Uterus (tissue), 4 donors: Measurements from ENCODE around the gene RAB29. TPM values are rescaled to one million over a fixed set of nuclear protein-coding genes. Genes with fewer than 3 reads are reported as not detected.

ENCODE experiments used
- DNase-seq, 2 donors: peaks; one replicate each; pipeline ENCODE4 v3.0.0-alpha.2; 2019 to 2020
- H3K27ac ChIP-seq, 2 donors: fragments of 200-600 bp; sonication (generic); 1 replicate in 1 of 2; 2 replicates in 1 of 2; pipeline ENCODE4 v1.5.1; 2016 to 2018
- H3K27me3 ChIP-seq, 2 donors: fragments of 200-600 bp; sonication (generic); one replicate each; pipeline ENCODE4 v1.5.1; 2018 to 2019; ENCODE audit warnings: control low read depth in 1 of 2
- H3K36me3 ChIP-seq, 2 donors: fragments of 200-600 bp; sonication (generic); one replicate each; pipeline ENCODE4 v1.5.1; 2019; ENCODE audit warnings: control low read depth in 1 of 2
- H3K4me1 ChIP-seq, 2 donors: fragments of 200-600 bp; sonication (generic); one replicate each; pipeline ENCODE4 v1.5.1; 2018 to 2019; ENCODE audit warnings: control low read depth in 1 of 2
- H3K4me3 ChIP-seq, 2 donors: fragments of 200-600 bp; sonication (generic); 1 replicate in 1 of 2; 2 replicates in 1 of 2; pipeline ENCODE4 v1.5.1; 2018 to 2019; ENCODE audit warnings: mild to moderate bottlenecking in 1 of 2
- H3K9me3 ChIP-seq, 2 donors: fragments of 200-600 bp; sonication (generic); one replicate each; pipeline ENCODE4 v1.5.1; 2019; ENCODE audit warnings: control low read depth in 1 of 2
- POLR2A ChIP-seq, 2 donors: fragments of 450-650 bp; IDR thresholded peaks; one replicate each; pipeline ENCODE4 v1.6.1; 2016; ENCODE audit warnings: antibody characterized with exemption in 2 of 2, mild to moderate bottlenecking in 1 of 2, moderate library complexity in 1 of 2
- intact Hi-C: fragments of 100-400 bp; cut with DNase I; formaldehyde crosslinking; loops from one replicate; pipeline ENCODE4 v1.15.1; 2023; ENCODE audit warnings: low total_unique reads
- total RNA-seq, 4 donors: library from RNA; depleted of rRNA in 3 of 4; stranded (reverse); fragments of >200 nt in 3 of 4; gene quantifications; one replicate each; pipeline versions ENCODE4 v1.1.0 to v1.2.4, GENCODE V29; 2014 to 2023
- TF ChIP-seq, protein P1 (sequence below), 4 experiments: fragments of 200-600 bp in 2 of 4; fragments of 450-650 bp in 2 of 4; sonication (generic) in 2 of 4; IDR thresholded peaks; one replicate each; pipeline ENCODE4 v1.5.1; 2016 to 2019; ENCODE audit warnings: antibody characterized with exemption in 4 of 4, mild to moderate bottlenecking in 2 of 4, moderate library complexity in 1 of 4
- donor health status: DM: yes; HTN: yes; CAD: no.

RAB29 gene
- total RNA-seq, 4 donors from 2014 or later: 6.8 to 27.9 (median 12.1) TPM

DNA sequence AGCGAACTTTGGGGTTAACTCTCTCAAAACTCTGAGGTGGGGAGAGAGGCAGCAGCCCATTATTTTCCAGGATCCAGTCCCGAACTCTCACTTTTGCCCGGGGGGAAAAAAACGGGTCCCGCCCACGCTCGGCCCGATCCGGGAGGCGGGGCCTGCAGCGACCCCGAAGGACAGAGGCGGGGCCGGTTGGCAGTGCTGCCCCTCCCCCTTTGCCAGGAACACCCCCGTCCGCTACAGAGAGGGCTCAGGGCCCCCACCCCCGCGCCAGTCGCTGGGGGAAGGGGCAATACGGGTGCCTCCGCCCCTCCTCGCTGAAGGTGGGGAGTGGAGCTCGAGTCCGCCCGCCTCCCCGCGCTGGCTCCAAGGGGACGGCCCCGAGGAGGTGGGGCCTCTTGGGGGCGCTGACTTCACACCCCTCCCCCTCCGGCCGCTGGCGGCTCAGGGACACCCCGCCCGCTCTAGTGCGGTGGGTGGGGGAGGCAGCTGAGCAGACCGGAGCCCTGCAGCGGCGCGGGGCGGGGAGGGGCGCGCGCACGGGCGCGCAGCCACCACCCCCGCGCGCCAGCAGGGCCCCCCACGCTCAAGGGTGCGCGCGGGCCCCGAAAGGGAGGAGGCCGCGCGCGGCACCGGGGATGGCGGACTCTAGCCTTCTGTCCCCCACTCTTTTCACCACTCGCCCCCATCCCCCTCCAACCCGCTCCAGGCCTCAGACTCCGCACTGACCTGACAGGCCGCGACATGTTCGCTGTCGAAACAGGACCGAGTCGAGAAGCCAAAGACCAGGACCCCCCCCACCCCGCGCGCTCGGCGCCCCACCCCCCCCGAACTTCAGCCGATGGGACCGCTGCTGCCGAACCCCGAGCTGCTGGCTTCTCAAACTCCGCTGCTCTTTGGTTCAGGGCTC lies 25.8 kb downstream of the RAB29 start:
- peak overlapping the region; percentile 100 for H3K27ac ChIP-seq
- intact Hi-C loops: no loop called here
- DNase-seq: peak; percentile 89 to 93
- no peaks in the 10 kb centered on the region for H3K27me3 ChIP-seq
- no peaks in the 10 kb centered on the region for H3K9me3 ChIP-seq
- peaks cover 6 to 7% of the 10 kb centered on the region in 2 donors for H3K4me1 ChIP-seq
- H3K36me3 ChIP-seq: no peaks in the 10 kb centered on the region
- peak overlapping the region; percentile 93 to 99 for H3K4me3 ChIP-seq
- TF ChIP-seq, protein P1, sequence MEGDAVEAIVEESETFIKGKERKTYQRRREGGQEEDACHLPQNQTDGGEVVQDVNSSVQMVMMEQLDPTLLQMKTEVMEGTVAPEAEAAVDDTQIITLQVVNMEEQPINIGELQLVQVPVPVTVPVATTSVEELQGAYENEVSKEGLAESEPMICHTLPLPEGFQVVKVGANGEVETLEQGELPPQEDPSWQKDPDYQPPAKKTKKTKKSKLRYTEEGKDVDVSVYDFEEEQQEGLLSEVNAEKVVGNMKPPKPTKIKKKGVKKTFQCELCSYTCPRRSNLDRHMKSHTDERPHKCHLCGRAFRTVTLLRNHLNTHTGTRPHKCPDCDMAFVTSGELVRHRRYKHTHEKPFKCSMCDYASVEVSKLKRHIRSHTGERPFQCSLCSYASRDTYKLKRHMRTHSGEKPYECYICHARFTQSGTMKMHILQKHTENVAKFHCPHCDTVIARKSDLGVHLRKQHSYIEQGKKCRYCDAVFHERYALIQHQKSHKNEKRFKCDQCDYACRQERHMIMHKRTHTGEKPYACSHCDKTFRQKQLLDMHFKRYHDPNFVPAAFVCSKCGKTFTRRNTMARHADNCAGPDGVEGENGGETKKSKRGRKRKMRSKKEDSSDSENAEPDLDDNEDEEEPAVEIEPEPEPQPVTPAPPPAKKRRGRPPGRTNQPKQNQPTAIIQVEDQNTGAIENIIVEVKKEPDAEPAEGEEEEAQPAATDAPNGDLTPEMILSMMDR (IDR thresholded peaks at IDR 0.05): peak in 3 of 4 experiments; percentile 5 to 10 (median 8)
- peak; percentile 87 to 92 for TF ChIP-seq POLR2A (IDR thresholded peaks at IDR 0.05)

DNA sequence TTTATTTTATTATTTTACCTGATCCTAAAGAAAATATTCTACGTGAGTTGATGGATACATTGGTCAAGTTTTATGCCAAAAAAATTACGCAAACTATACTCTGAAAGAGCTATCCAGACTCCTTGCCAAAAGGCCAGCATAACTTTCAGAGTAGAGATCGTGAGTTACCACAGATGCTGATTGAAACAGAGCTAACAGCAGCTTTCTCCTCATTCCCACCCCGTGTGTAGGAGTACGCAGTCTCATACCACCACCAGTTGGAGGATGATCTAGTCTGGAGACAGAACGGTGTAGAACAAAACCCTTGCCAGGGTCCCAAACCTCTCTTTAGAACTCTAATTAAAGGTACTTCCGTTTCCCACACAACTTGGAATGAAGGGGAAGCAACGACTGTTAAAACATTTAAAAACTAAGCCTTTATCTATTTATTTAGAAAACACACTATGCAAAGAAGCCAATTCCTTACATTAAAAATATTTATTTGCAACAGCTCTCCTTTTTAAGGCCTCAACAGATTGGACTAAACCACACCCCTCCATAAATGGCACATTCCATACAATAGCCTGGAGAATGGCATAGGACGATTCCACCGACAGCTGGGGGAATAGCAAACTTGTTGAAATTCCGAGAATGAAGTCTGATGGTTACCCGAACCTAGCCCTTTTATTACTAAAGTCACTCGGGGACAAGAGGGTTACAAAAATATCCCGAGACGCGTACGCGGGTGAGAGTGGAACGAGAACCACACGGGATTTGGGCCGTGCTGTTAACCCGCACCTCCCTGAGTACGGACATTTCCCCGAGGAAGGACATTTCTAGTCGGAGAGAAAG lies 26.7 kb downstream of the RAB29 start:
- TF ChIP-seq, protein P1 (IDR thresholded peaks at IDR 0.05): no peak
- TF ChIP-seq POLR2A (IDR thresholded peaks at IDR 0.05): no peak

DNA sequence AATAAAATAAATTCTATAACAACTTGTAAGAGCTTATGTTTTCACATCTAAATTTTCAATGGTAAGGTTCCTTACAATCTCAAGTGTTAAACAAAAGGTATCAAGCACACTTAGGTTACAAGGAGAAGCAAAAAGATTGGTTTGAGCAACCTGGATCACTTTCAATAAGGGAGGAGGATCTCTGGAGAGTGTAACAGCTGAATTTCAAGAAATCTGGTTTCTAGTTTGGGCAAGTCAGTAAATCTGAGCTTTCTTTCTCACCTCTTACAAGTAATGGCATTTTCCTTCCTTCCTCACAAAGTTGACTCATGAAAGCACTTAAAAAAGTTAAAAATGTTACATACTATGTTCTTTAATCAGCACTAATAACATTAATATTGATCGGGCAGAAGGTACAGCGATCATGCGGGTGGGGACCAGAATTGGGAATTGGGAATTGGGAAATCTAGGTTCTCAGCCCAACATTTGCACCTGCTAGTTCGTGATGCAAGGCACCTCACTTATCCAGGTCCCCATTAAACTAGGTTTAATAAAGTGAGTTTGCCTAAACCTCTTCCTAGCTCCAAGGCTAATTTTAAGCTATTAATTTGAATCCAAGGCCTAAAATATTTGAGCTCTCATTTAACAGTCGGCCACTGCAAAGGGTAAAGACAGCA lies 28.4 kb downstream of the RAB29 start:
- no peak overlapping the region for H3K27ac ChIP-seq

More for the DNA sequence above, 26.7 kb downstream of the RAB29 start:
- intact Hi-C loops: no loop called here
- H3K4me3 ChIP-seq: peak overlapping the region; percentile 93 to 99
- DNase-seq: peak in 1 of 2 donors; percentile 46
- H3K27me3 ChIP-seq: no peaks in the 10 kb centered on the region
- peaks cover 6 to 7% of the 10 kb centered on the region in 2 donors for H3K4me1 ChIP-seq
- peak overlapping the region; percentile 100 for H3K27ac ChIP-seq
- H3K9me3 ChIP-seq: no peaks in the 10 kb centered on the region
- H3K36me3 ChIP-seq: no peaks in the 10 kb centered on the region

DNA sequence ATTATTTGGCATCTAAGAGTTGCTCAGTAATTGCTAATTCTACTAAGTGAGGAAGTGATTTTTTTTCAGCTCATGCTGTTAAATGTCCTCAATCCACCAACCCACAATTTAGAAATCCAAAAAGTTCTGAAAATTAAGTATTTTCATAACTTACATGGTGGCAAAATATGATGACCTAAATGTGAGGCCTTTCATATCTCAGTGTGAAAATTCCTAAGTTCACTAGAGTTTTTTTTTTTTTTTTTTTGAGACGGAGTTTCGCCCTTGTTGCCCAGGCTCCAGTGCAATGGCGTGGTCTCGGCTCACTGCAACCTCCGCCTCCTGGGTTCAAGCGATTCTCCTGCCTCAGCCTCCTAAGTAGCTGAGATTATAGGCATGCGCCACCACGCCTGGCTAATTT lies 30.9 kb downstream of the RAB29 start:
- no peaks in the 10 kb centered on the region for H3K36me3 ChIP-seq
- intact Hi-C loops: no loop called here
- no peaks in the 10 kb centered on the region for H3K27me3 ChIP-seq
- H3K4me1 ChIP-seq: peaks cover 6 to 7% of the 10 kb centered on the region in 2 donors
- H3K9me3 ChIP-seq: no peaks in the 10 kb centered on the region
- no peak overlapping the region for H3K27ac ChIP-seq
- H3K4me3 ChIP-seq: no peak overlapping the region
- no peak for DNase-seq
- TF ChIP-seq, protein P1 (IDR thresholded peaks at IDR 0.05): no peak
- no peak for TF ChIP-seq POLR2A (IDR thresholded peaks at IDR 0.05)

More for the DNA sequence above, 28.4 kb downstream of the RAB29 start:
- H3K36me3 ChIP-seq: no peaks in the 10 kb centered on the region
- peaks cover 6 to 7% of the 10 kb centered on the region in 2 donors for H3K4me1 ChIP-seq
- H3K27me3 ChIP-seq: no peaks in the 10 kb centered on the region
- TF ChIP-seq, protein P1 (IDR thresholded peaks at IDR 0.05): no peak
- no peak for TF ChIP-seq POLR2A (IDR thresholded peaks at IDR 0.05)
- no peak for DNase-seq
- peak overlapping the region in 1 of 2 donors; percentile 99 for H3K4me3 ChIP-seq
- intact Hi-C loops: no loop called here
- H3K9me3 ChIP-seq: no peaks in the 10 kb centered on the region
